ENCODE measurements around the gene LPIN1. TPM values are rescaled to one million over a fixed set of nuclear protein-coding genes. Genes with fewer than 3 reads are reported as not detected.

Gene LPIN1
- total and polyA plus RNA-seq, 2 of the 8 experiments (the other 6 are each of a cell fraction or from before 2014, with no cell fraction given), result 4.3 to 9.8 TPM

DNA sequence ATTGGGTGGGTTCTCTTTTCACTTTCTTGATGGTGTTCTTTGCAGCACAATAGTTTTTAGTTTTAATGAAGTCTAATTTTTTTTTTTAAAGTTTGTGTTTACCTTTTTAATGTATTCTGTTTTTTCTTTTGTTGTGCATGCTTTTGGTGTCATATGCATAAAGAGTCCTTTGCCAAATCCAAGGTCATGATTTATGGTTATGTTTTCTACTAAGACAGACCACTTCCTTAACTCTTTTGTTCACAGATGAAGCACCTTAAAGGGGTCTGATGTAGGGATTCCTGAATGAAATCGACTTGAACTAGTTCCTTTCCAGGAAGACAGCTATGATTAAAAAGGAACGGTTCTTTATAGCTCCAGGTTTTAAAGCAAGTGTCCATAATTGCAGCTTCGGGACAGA lies 23.1 kb downstream of the LPIN1 start:
- Histone ChIP-seq H4K5ac (ENCODE audit: insufficient read length, low read depth, low read length) (no peak overlapping the region), H3K14ac (ENCODE audit: insufficient read length) (no peak overlapping the region), H3K4ac (replicated peaks; ENCODE audit: insufficient read length, low read depth, low read length) (no peak overlapping the region), H3K27me3 (replicated peaks in 1 of 4; ENCODE audit: control insufficient read depth in 3 of 4, extremely low read depth in 1 of 4, insufficient read depth in 3 of 4, low read length in 3 of 4) (no peaks in the 10 kb centered on the region), H3K4me3 (ENCODE audit: extremely low read depth in 1 of 4, insufficient read depth in 2 of 4, low read depth in 3 of 4, low read length in 4 of 4) (no peak overlapping the region), H3K36me3 (ENCODE audit: control insufficient read depth in 2 of 4, insufficient read depth in 4 of 4, low read length in 3 of 4) (peaks cover 0 to 24% (median 4%) of the 10 kb centered on the region in 4 experiments; a peak in 4 of 8 replicates), H3K79me2 (ENCODE audit: control insufficient read depth in 1 of 2, insufficient read depth in 2 of 2, low read length in 2 of 2) (no peaks in the 10 kb centered on the region), H4K8ac (ENCODE audit: extremely low read depth, insufficient read depth, low read length) (no peak overlapping the region), H3K4me2 (ENCODE audit: insufficient read depth in 1 of 2, low read depth in 2 of 2, low read length in 2 of 2) (no peak overlapping the region), H2BK20ac (ENCODE audit: low read length) (no peak overlapping the region), H3K4me1 (replicated peaks in 1 of 4; ENCODE audit: control insufficient read depth in 3 of 4, insufficient read depth in 4 of 4, low read length in 3 of 4) (no peaks in the 10 kb centered on the region), H3K9me3 (ENCODE audit: insufficient read depth in 2 of 2, low read depth in 1 of 2, low read length in 1 of 2) (no peaks in the 10 kb centered on the region; a peak in 1 of 4 replicates), H3K56ac (replicated peaks; ENCODE audit: insufficient read length, low read depth, low read length) (no peak overlapping the region), H2BK5ac (ENCODE audit: low read depth, low read length) (no peak overlapping the region), H4K91ac (replicated peaks; ENCODE audit: insufficient read length, low read length) (no peak overlapping the region), H2BK12ac (ENCODE audit: low read depth, low read length) (no peak overlapping the region), H3K23ac (ENCODE audit: insufficient read length) (no peak overlapping the region), H3K27ac (ENCODE audit: low read depth, low read length) (no peak overlapping the region), H2BK15ac (ENCODE audit: low read length) (no peak overlapping the region), H2BK120ac (replicated peaks; ENCODE audit: low read depth, low read length) (no peak overlapping the region), H2AFZ (ENCODE audit: low read length) (no peak overlapping the region), H4K20me1 (replicated peaks in 1 of 2; ENCODE audit: control insufficient read depth in 1 of 2, insufficient read depth in 2 of 2, low read length in 2 of 2) (peaks cover 2% of the 10 kb centered on the region in 2 experiments), H3K18ac (ENCODE audit: extremely low read depth, low read length) (no peak overlapping the region), H2AK5ac (ENCODE audit: low read depth, low read length) (no peak overlapping the region), H3K79me1 (ENCODE audit: low read depth, low read length) (no peaks in the 10 kb centered on the region; the same call in 1 of the 2 replicates), H3K9ac (replicated peaks in 1 of 4; ENCODE audit: extremely low read depth in 1 of 4, low read depth in 3 of 4, low read length in 3 of 4) (no peak overlapping the region), H3K23me2 (ENCODE audit: low read depth, low read length) (no peaks in the 10 kb centered on the region)
- 88% methylated on average over 3 of the region's 3 CpGs; no CpG with 5 or more reads in 1 of the 2 experiments for WGBS, 2 experiments (ENCODE audit: extremely low coverage in 1 of 2, insufficient coverage in 1 of 2, insufficient read length in 1 of 2, insufficient replicate concordance in 2 of 2, low coverage in 1 of 2, low lambda C conversion rate in 2 of 2, missing lambda C conversion rate in 1 of 2)
- DNase-seq (ENCODE audit: low read depth in 1 of 2, low spot score in 2 of 2), result no peak
- CTCF ChIA-PET (ENCODE audit: partially characterized antibody), result interaction anchor here (0.6 to 2.0 kb wide), 6 partner anchors 8 to 124 kb away, joined by 3 to 8 read pairs (median 4); no protein-coding TSS in a partner anchor
- POLR2A ChIA-PET (ENCODE audit: partially characterized antibody), result interaction anchor here (0.7 kb wide), 1 partner anchor 152 kb away, joined by 3 read pairs; no protein-coding TSS in a partner anchor
- no peak for FAIRE-seq
- TF ChIP-seq NRF1 (IDR thresholded peaks at IDR 0.05; ENCODE audit: low read depth, low read length) (no peak), SAP30 (IDR thresholded peaks at IDR 0.05; ENCODE audit: insufficient read depth, insufficient replicate concordance, low read length) (no peak), ZNF274 (IDR thresholded peaks at IDR 0.05; ENCODE audit: borderline replicate concordance, extremely low read depth, low read length) (no peak), POLR2A (IDR thresholded peaks at IDR 0.05; ENCODE audit: control extremely low read depth in 1 of 2, low read depth in 2 of 2, low read length in 2 of 2) (no peak), POU5F1 (IDR thresholded peaks at IDR 0.05; ENCODE audit: low read depth, low read length) (no peak), TEAD4 (IDR thresholded peaks at IDR 0.05; ENCODE audit: low read depth, low read length) (no peak)
- TF ChIP-seq, protein P1, sequence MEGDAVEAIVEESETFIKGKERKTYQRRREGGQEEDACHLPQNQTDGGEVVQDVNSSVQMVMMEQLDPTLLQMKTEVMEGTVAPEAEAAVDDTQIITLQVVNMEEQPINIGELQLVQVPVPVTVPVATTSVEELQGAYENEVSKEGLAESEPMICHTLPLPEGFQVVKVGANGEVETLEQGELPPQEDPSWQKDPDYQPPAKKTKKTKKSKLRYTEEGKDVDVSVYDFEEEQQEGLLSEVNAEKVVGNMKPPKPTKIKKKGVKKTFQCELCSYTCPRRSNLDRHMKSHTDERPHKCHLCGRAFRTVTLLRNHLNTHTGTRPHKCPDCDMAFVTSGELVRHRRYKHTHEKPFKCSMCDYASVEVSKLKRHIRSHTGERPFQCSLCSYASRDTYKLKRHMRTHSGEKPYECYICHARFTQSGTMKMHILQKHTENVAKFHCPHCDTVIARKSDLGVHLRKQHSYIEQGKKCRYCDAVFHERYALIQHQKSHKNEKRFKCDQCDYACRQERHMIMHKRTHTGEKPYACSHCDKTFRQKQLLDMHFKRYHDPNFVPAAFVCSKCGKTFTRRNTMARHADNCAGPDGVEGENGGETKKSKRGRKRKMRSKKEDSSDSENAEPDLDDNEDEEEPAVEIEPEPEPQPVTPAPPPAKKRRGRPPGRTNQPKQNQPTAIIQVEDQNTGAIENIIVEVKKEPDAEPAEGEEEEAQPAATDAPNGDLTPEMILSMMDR (IDR thresholded peaks at IDR 0.05; ENCODE audit: control extremely low read depth in 1 of 3, insufficient read depth in 1 of 3, low read depth in 1 of 3, low read length in 3 of 3), result no peak

Data from H1 (cell line).